A673 (cell line): ENCODE results near the gene ARG1. TPM values are rescaled to one million over a fixed set of nuclear protein-coding genes. Genes with fewer than 3 reads are reported as not detected.

Experiments
- BruUV-seq: library from RNA; stranded (reverse); fragments of 400-500 nt; replicated peaks from 2 replicates; lab custom pipeline; 2021; lab: Mats Ljungman, UMichigan
- CTCF ChIA-PET: fragments of 300-600 bp; sonication (Branson Sonifier 250); formaldehyde crosslinking; loops from one replicate; lab custom pipeline; 2022; ENCODE audit warnings: antibody characterized with exemption; lab: Charles Lee
- POLR2A ChIA-PET: fragments of 300-600 bp; sonication (Branson Sonifier 250); formaldehyde crosslinking; loops from one replicate; lab custom pipeline; 2022; ENCODE audit warnings: antibody characterized with exemption; ENCODE audit not compliant: low non-redundant PET; lab: Charles Lee
- DNase-seq: peaks from one replicate; pipeline ENCODE4 v3.0.0-alpha.2; 2015; ENCODE audit warnings: low spot score
- H3K27ac ChIP-seq: fragments of 200-600 bp; sonication (generic); 2 replicates; pipeline ENCODE4 v1.5.1; 2016; ENCODE audit warnings: mixed run types, low read depth, mild to moderate bottlenecking, mixed read lengths, antibody characterized with exemption, low read length; ENCODE audit not compliant: poor library complexity, severe bottlenecking
- H3K27me3 ChIP-seq: fragments of 200-600 bp; sonication (generic); replicated peaks from 2 replicates; pipeline ENCODE4 v1.6.1; 2017; ENCODE audit warnings: mixed run types, low read depth, mild to moderate bottlenecking, mixed read lengths, antibody characterized with exemption, low read length; ENCODE audit not compliant: insufficient read depth, poor library complexity
- H3K36me3 ChIP-seq: fragments of 200-600 bp; sonication (generic); 2 replicates; pipeline ENCODE4 v1.6.1; 2016; ENCODE audit warnings: mixed run types, mild to moderate bottlenecking, mixed read lengths, antibody characterized with exemption, low read length; ENCODE audit not compliant: insufficient read depth, poor library complexity, severe bottlenecking
- H3K4me1 ChIP-seq: fragments of 200-600 bp; sonication (generic); 2 replicates; pipeline ENCODE4 v1.6.1; 2017; ENCODE audit warnings: mixed run types, mild to moderate bottlenecking, mixed read lengths, antibody characterized with exemption, low read length; ENCODE audit not compliant: insufficient read depth, poor library complexity, severe bottlenecking
- H3K4me3 ChIP-seq: fragments of 200-600 bp; sonication (generic); 2 replicates; pipeline ENCODE4 v1.5.1; 2016; ENCODE audit warnings: low read depth, mixed run types, mild to moderate bottlenecking, mixed read lengths, low read length; ENCODE audit not compliant: poor library complexity, severe bottlenecking
- H3K9me3 ChIP-seq: fragments of 200-600 bp; sonication (generic); 2 replicates; pipeline ENCODE4 v1.6.1; 2016; ENCODE audit warnings: mixed run types, low read depth, mild to moderate bottlenecking, mixed read lengths, antibody characterized with exemption, low read length; ENCODE audit not compliant: poor library complexity, severe bottlenecking
- CTCF ChIP-seq: fragments of 300-800, 200-600 bp; sonication (generic); conservative IDR thresholded peaks from 2 replicates; pipeline ENCODE4 v1.5.1; 2017; ENCODE audit warnings: low read depth, mild to moderate bottlenecking, antibody characterized with exemption, low read length, moderate library complexity, mixed read lengths
- EZH2 ChIP-seq: fragments of 200-600 bp; sonication (generic); IDR thresholded peaks from 2 replicates; pipeline ENCODE4 v1.6.1; 2017; ENCODE audit warnings: borderline replicate concordance, low read depth, mild to moderate bottlenecking, mixed read lengths, antibody characterized with exemption, low read length; ENCODE audit not compliant: poor library complexity, severe bottlenecking
- intact Hi-C: fragments of 100-400 bp; cut with micrococcal nuclease; formaldehyde crosslinking; loops from one replicate; pipeline ENCODE4 v1.10.0; 2022; ENCODE audit not compliant: unreplicated experiment
- total RNA-seq: library from RNA; stranded (reverse); gene quantifications from 2 replicates; pipeline ENCODE4 v1.2.3, GENCODE V29; 2021

The ARG1 gene
- total RNA-seq, 1 experiment from 2014 or later: not detected

- H3K27me3 ChIP-seq: no peaks in the 10 kb centered on the region
- H3K9me3 ChIP-seq: no peaks in the 10 kb centered on the region
- TF ChIP-seq CTCF (no peak), EZH2 (no peak)
- CTCF ChIA-PET: no interaction called here
- BruUV-seq: no TSS peak
- H3K4me3 ChIP-seq: no peak overlapping the region
- intact Hi-C loops: no loop called here
- no peak overlapping the region for H3K27ac ChIP-seq
- no peak for DNase-seq
- no peaks in the 10 kb centered on the region for H3K4me1 ChIP-seq
- H3K36me3 ChIP-seq: no peaks in the 10 kb centered on the region
- POLR2A ChIA-PET: interaction anchor here (0.7 kb wide), 1 partner anchor 1446 kb away, joined by 4 read pairs; no protein-coding TSS in a partner anchor
These were observed 25.5 kb upstream of the ARG1 start for GRCh38 chr6:131547488-131547887.

- no peak for DNase-seq
- intact Hi-C loops: no loop called here
- no peak for TF ChIP-seq EZH2
- no peak for TF ChIP-seq CTCF
- no peak overlapping the region for H3K27ac ChIP-seq
- CTCF ChIA-PET: no interaction called here
- BruUV-seq: no TSS peak
- POLR2A ChIA-PET: no interaction called here
- no peaks in the 10 kb centered on the region for H3K36me3 ChIP-seq
- H3K4me3 ChIP-seq: no peak overlapping the region
- H3K4me1 ChIP-seq: no peaks in the 10 kb centered on the region
- no peaks in the 10 kb centered on the region for H3K27me3 ChIP-seq
- H3K9me3 ChIP-seq: no peaks in the 10 kb centered on the region
These were observed 24.6 kb upstream of the ARG1 start for GRCh38 chr6:131548441-131548840.

- ChIA-PET CTCF (no interaction called here), POLR2A (no interaction called here)
- no peaks in the 10 kb centered on the region for H3K27me3 ChIP-seq
- H3K36me3 ChIP-seq: no peaks in the 10 kb centered on the region
- H3K9me3 ChIP-seq: no peaks in the 10 kb centered on the region
- no peak for TF ChIP-seq EZH2
- TF ChIP-seq CTCF: no peak
- BruUV-seq: no TSS peak
- no peaks in the 10 kb centered on the region for H3K4me1 ChIP-seq
- no peak overlapping the region for H3K4me3 ChIP-seq
- intact Hi-C loops: no loop called here
- no peak for DNase-seq
- no peak overlapping the region for H3K27ac ChIP-seq
These were observed 23.2 kb upstream of the ARG1 start for GRCh38 chr6:131549811-131550210.
